Testis (tissue), 3 donors: ENCODE measurements around the gene CRHR2. TPM values are rescaled to one million over a fixed set of nuclear protein-coding genes. Genes with fewer than 3 reads are reported as not detected.

Experiments used
- DNase-seq: peaks from one replicate; pipeline ENCODE4 v3.0.0-alpha.2; 2019
- H3K27ac ChIP-seq, 2 donors: fragments of 200-600 bp; sonication (generic); one replicate each; pipeline ENCODE4 v1.5.1; 2019
- H3K27me3 ChIP-seq: fragments of 200-600 bp; sonication (generic); one replicate; pipeline ENCODE4 v1.5.1; 2019
- H3K36me3 ChIP-seq: fragments of 200-600 bp; sonication (generic); one replicate; pipeline ENCODE4 v1.5.1; 2017; ENCODE audit warnings: low read depth; ENCODE audit errors: missing control alignments
- H3K4me1 ChIP-seq: fragments of 200-600 bp; sonication (generic); one replicate; pipeline ENCODE4 v1.5.1; 2019
- H3K4me3 ChIP-seq, 2 donors: fragments of 200-600 bp; sonication (generic); one replicate each; pipeline ENCODE4 v1.5.1; 2017 to 2019
- H3K9me3 ChIP-seq: fragments of 200-600 bp; sonication (generic); one replicate; pipeline ENCODE4 v1.5.1; 2017
- POLR2A ChIP-seq: fragments of 450-650 bp; IDR thresholded peaks from one replicate; pipeline ENCODE4 v1.6.1; 2017; ENCODE audit warnings: antibody characterized with exemption, mild to moderate bottlenecking, moderate library complexity
- WGBS, 2 donors: methylation state at CpG; one replicate each; pipeline ENCODE4 v1.1.5; 2018; 5-methylcytosine and 5-hydroxymethylcytosine counted together
- intact Hi-C: fragments of 100-400 bp; cut with DNase I; formaldehyde crosslinking; loops from one replicate; pipeline ENCODE4 v1.15.1; 2023; ENCODE audit warnings: low total_unique reads
- polyA plus RNA-seq: library from polyadenylated mRNA; stranded (reverse); fragments of 350-450 nt; fragmentation: Illumina TruSeq; extraction: RNeasy Lipid Tissue Mini Kit (QIAGEN cat#74804); gene quantifications from one replicate; pipeline ENCODE4 v1.2.3, GENCODE V29; 2014; ENCODE audit warnings: low read depth, low replicate concordance; ENCODE audit not compliant: insufficient read depth
- total RNA-seq, 2 donors: library from RNA; depleted of rRNA; stranded (reverse); fragments of >200 nt; gene quantifications; one replicate each; pipeline ENCODE4 v1.2.3, GENCODE V29; 2016
- TF ChIP-seq, protein P1 (sequence below), 3 experiments: fragments of 450-650 bp in 2 of 3; fragments of 200-600 bp in 1 of 3; sonication (generic) in 1 of 3; IDR thresholded peaks; one replicate each; pipeline ENCODE4 v1.5.1; 2016 to 2019; ENCODE audit warnings: antibody characterized with exemption in 3 of 3, mild to moderate bottlenecking in 2 of 3, moderate library complexity in 1 of 3

The CRHR2 gene
- total and polyA plus RNA-seq, 3 donors from 2014 or later = 0.50 to 1.3 (median 1.2) TPM

DNA sequence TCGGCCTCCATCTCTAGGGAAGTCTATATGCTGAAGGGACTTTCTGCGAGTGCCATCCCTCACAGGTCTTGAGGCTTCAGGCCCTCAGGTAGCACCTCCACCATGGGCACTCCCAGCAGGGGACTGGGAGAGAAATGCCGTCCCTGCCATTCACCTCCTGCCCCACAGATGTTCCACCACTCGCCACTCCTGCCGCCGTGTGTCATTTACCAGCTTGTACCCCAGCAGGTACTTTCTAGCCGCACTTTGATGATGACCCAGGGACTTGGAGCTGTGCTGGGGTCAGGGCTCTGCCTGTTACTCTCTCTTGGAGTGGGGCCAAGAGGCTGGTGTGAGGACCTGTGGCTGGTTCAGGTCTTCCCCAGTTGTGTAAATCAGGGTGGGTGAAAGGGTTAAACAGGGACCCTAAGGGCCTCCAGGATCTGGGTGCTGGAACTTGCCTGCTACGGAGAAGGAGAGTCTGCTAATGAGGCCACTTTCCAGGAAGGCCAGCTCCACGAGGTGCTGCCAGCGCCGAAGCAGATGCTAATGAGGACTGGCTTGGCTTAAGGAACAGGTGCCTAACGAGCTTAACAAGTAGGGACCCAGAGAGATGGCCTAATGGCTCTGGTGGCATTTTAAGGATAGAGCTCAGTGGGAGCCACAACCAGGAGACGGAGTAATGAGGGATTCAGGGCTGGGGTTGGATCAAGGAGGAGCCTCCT is 32.4 kb downstream of the CRHR2 start:
- H3K4me1 ChIP-seq = no peaks in the 10 kb centered on the region
- DNase-seq = no peak
- H3K27ac ChIP-seq = no peak overlapping the region
- intact Hi-C loops = no loop called here
- no peaks in the 10 kb centered on the region for H3K9me3 ChIP-seq
- H3K4me3 ChIP-seq = no peak overlapping the region
- no peaks in the 10 kb centered on the region for H3K36me3 ChIP-seq
- no peak for TF ChIP-seq POLR2A
- TF ChIP-seq, protein P1, sequence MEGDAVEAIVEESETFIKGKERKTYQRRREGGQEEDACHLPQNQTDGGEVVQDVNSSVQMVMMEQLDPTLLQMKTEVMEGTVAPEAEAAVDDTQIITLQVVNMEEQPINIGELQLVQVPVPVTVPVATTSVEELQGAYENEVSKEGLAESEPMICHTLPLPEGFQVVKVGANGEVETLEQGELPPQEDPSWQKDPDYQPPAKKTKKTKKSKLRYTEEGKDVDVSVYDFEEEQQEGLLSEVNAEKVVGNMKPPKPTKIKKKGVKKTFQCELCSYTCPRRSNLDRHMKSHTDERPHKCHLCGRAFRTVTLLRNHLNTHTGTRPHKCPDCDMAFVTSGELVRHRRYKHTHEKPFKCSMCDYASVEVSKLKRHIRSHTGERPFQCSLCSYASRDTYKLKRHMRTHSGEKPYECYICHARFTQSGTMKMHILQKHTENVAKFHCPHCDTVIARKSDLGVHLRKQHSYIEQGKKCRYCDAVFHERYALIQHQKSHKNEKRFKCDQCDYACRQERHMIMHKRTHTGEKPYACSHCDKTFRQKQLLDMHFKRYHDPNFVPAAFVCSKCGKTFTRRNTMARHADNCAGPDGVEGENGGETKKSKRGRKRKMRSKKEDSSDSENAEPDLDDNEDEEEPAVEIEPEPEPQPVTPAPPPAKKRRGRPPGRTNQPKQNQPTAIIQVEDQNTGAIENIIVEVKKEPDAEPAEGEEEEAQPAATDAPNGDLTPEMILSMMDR (IDR thresholded peaks at IDR 0.05) = no peak
- WGBS, 2 donors = 87 to 89% methylated on average over 13 of the region's 13 CpGs
- H3K27me3 ChIP-seq = no peaks in the 10 kb centered on the region

DNA sequence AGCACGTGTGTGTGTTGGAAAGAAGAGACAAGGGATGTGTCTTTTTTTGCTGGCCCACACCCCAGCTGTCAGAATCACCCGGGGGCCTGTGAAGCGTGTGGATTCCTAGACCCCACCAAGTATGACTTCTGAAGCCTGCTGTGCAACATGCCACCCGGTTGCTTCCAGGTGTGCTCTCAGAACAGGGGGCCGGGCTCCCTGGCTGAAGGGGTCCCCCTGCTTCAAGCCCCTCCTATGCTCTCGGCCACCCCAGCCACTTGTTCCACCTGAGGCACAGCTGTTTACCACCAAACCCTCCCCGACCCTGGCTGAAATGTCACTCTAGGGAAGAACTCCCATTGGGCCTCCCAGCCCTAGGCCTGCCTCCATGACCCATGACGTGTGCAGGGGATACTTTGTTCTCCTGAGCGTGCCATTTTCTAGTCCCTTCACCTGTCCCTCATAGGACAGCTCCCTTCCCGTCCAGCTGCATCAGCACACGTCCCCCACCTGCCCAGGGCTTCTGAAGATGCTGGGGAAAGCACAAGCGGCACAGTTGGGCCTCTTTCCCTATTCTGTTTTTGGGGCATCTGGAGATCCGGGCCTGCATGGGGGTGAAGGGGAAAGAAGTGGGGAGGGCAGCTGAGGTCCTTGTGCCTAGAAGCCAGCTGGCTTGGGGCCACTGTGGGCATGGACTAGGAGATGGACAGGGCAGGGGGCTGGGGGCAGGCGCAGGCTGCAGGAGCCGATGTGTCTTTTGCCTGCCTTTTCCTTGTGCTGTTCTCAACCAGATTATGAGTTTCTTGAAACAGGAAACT is 33.3 kb downstream of the CRHR2 start:
- 94% methylated on average over 14 to 15 of the region's 15 CpGs for WGBS, 2 donors
- intact Hi-C loops = no loop called here
- TF ChIP-seq, protein P1 (IDR thresholded peaks at IDR 0.05) = no peak
- no peak for TF ChIP-seq POLR2A

DNA sequence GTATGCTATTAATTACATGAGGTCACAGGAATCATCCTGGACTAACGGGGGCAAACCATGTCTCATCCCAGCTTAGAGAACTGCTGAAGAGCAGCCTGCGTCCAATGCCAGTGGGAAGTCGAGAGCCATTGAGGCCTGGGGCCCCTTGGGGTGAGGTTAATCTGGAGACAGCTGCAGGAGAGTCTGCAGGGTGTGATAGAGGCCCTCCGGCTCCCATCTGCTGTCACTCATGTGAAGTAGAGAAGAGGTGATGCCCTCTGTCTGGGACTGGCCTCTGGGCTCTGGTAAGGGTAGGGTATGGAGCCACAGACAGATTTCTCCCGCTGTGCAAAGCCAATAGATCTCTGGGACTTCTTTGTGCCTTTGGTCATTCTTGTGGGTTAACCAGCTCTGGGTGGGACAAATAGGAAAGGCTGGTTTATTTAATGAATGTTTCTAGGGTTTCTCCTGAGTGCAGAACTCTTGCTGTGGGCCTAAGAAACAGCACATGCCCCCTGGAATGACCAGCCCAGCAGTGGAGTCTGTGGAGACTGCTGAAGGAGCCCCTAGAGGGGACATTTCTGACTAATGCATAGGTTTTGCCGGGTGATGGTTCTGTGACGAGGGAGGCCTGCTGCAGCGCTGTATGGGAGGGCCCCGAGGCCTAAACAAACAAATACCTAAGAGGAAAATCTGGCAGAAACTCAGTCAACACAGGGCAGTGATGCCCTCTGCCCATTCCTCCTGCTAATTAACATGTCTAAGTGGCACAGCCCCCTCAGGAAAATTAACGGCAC is 34.5 kb downstream of the CRHR2 start:
- no peak for DNase-seq
- Histone ChIP-seq H3K27ac (no peak overlapping the region), H3K9me3 (no peaks in the 10 kb centered on the region), H3K36me3 (no peaks in the 10 kb centered on the region), H3K4me3 (no peak overlapping the region), H3K4me1 (no peaks in the 10 kb centered on the region), H3K27me3 (no peaks in the 10 kb centered on the region)
- intact Hi-C loops = no loop called here
- WGBS, 2 donors = 84 to 87% methylated on average over 8 to 10 of the region's 10 CpGs
- TF ChIP-seq, protein P1 (IDR thresholded peaks at IDR 0.05) = no peak
- TF ChIP-seq POLR2A = no peak

More for the DNA sequence above, 33.3 kb downstream of the CRHR2 start:
- H3K4me1 ChIP-seq = no peaks in the 10 kb centered on the region
- no peaks in the 10 kb centered on the region for H3K27me3 ChIP-seq
- no peaks in the 10 kb centered on the region for H3K36me3 ChIP-seq
- no peak for DNase-seq
- H3K9me3 ChIP-seq = no peaks in the 10 kb centered on the region
- H3K27ac ChIP-seq = no peak overlapping the region
- H3K4me3 ChIP-seq = no peak overlapping the region

DNA sequence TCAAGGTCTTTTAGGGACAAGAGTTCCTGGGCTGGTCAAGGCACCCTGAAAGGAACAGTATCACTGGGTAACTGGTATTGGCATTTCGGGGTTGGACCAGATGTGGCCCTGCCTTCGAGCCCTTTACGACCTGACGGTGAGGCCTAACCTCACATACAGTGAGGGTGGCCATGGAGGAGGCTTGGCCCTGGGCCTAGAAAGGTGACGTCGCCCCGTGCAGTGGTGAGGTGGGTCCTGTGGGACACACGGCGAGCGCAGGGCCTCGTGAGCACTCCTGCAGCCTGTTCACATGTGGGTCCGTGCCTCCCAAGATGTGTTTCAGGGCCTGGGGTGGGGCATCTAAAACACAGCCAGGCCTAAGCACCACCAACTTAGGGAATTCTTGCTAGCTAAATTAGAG is 36.1 kb downstream of the CRHR2 start:
- Histone ChIP-seq H3K27ac (no peak overlapping the region), H3K4me1 (no peaks in the 10 kb centered on the region), H3K36me3 (no peaks in the 10 kb centered on the region), H3K27me3 (no peaks in the 10 kb centered on the region), H3K4me3 (no peak overlapping the region), H3K9me3 (no peaks in the 10 kb centered on the region)
- TF ChIP-seq, protein P1 (IDR thresholded peaks at IDR 0.05) = no peak
- no peak for TF ChIP-seq POLR2A
- DNase-seq = no peak
- intact Hi-C loops = no loop called here
- 93 to 96% methylated on average over 12 of the region's 12 CpGs for WGBS, 2 donors
